H1 (cell line): ENCODE data around the gene CD180. TPM values are rescaled to one million over a fixed set of nuclear protein-coding genes. Genes with fewer than 3 reads are reported as not detected.

ENCODE experiments used
- CTCF ChIA-PET: fragments of 300-600 bp; sonication (Branson Sonifier 250); formaldehyde crosslinking; loops from one replicate; lab custom pipeline; 2021; ENCODE audit not compliant: partially characterized antibody; lab: Charles Lee
- POLR2A ChIA-PET: fragments of 300-600 bp; sonication (Branson Sonifier 250); formaldehyde crosslinking; loops from one replicate; lab custom pipeline; 2021; ENCODE audit warnings: inconsistent platforms; ENCODE audit not compliant: partially characterized antibody; lab: Charles Lee
- DNase-seq, 2 experiments: peaks; one replicate each; pipeline versions ENCODE4 v3.0.0 to v3.0.0-alpha.2; 2010 to 2022; ENCODE audit warnings: low spot score in 2 of 2, low read depth in 1 of 2, mixed read lengths in 1 of 2
- FAIRE-seq: peaks from 2 replicates; lab custom pipeline; 2011; peaks lifted over from hg19 to GRCh38; lab: Jason Lieb, UNC
- H2AFZ ChIP-seq: 2 replicates; pipeline ENCODE4 v1.8.1; 2012; ENCODE audit warnings: low read length, inconsistent platforms
- H2AK5ac ChIP-seq: 2 replicates; pipeline ENCODE4 v1.6.1; 2013; ENCODE audit warnings: low read depth, low read length
- H2BK120ac ChIP-seq: replicated peaks from 2 replicates; pipeline ENCODE3; 2013; ENCODE audit warnings: low read depth, low read length, inconsistent platforms
- H2BK12ac ChIP-seq: 2 replicates; pipeline ENCODE4 v1.6.1; 2013; ENCODE audit warnings: low read depth, low read length
- H2BK15ac ChIP-seq: 2 replicates; pipeline ENCODE4 v1.6.1; 2013; ENCODE audit warnings: low read length
- H2BK20ac ChIP-seq: 2 replicates; pipeline ENCODE4 v1.6.1; 2013; ENCODE audit warnings: low read length
- H2BK5ac ChIP-seq: 2 replicates; pipeline ENCODE4 v1.6.1; 2013; ENCODE audit warnings: low read depth, low read length
- H3K14ac ChIP-seq: 2 replicates; pipeline ENCODE4 v1.6.1; 2013; ENCODE audit warnings: inconsistent platforms; ENCODE audit not compliant: insufficient read length
- H3K18ac ChIP-seq: 2 replicates; pipeline ENCODE4 v1.6.1; 2013; ENCODE audit warnings: low read length; ENCODE audit errors: extremely low read depth
- H3K23ac ChIP-seq: 2 replicates; pipeline ENCODE4 v1.6.1; 2013; ENCODE audit warnings: inconsistent platforms; ENCODE audit not compliant: insufficient read length
- H3K23me2 ChIP-seq: 2 replicates; pipeline ENCODE4 v1.6.1; 2013; ENCODE audit warnings: low read depth, low read length
- H3K27ac ChIP-seq: 2 replicates; pipeline ENCODE4 v1.6.1; 2011; ENCODE audit warnings: low read depth, low read length, inconsistent platforms
- H3K27me3 ChIP-seq, 4 experiments: replicated peaks in 1 of 4; 1 replicate in 1 of 4; 2 replicates in 3 of 4; pipeline versions ENCODE4 v1.6.1 to v1.8.1; 2011 to 2013; ENCODE audit warnings: low read length in 3 of 4, mild to moderate bottlenecking in 3 of 4, inconsistent platforms in 2 of 4, mixed read lengths in 2 of 4, moderate library complexity in 1 of 4; ENCODE audit not compliant: control insufficient read depth in 3 of 4, insufficient read depth in 3 of 4; ENCODE audit errors: extremely low read depth in 1 of 4
- H3K36me3 ChIP-seq, 4 experiments: 2 replicates each; pipeline versions ENCODE4 v1.6.1 to v1.8.1; 2011 to 2013; ENCODE audit warnings: mild to moderate bottlenecking in 4 of 4, low read length in 3 of 4, moderate library complexity in 2 of 4, control low read depth in 1 of 4, inconsistent platforms in 1 of 4; ENCODE audit not compliant: insufficient read depth in 4 of 4, control insufficient read depth in 2 of 4
- H3K4ac ChIP-seq: replicated peaks from 2 replicates; pipeline ENCODE3; 2013; ENCODE audit warnings: low read length, low read depth, mixed read lengths, inconsistent platforms; ENCODE audit not compliant: insufficient read length
- H3K4me1 ChIP-seq, 4 experiments: replicated peaks in 1 of 4; 1 replicate in 1 of 4; 2 replicates in 3 of 4; pipeline versions ENCODE4 v1.6.1 to v1.8.1; 2011 to 2013; ENCODE audit warnings: low read length in 3 of 4, inconsistent platforms in 2 of 4, mixed read lengths in 1 of 4; ENCODE audit not compliant: insufficient read depth in 4 of 4, control insufficient read depth in 3 of 4
- H3K4me2 ChIP-seq, 2 experiments: 2 replicates each; pipeline versions ENCODE4 v1.6.1 to v1.8.1; 2011 to 2013; ENCODE audit warnings: low read depth in 2 of 2, low read length in 2 of 2, control low read depth in 1 of 2, inconsistent platforms in 1 of 2, mild to moderate bottlenecking in 1 of 2; ENCODE audit not compliant: insufficient read depth in 1 of 2
- H3K4me3 ChIP-seq, 4 experiments: fragments of 200-600, 300-600 bp in 1 of 4; sonication (generic), shearing (Covaris generic), sonication (Bioruptor Twin) in 1 of 4; 2 replicates each; pipeline versions ENCODE4 v1.5.1 to v1.8.1; 2011 to 2016; ENCODE audit warnings: low read length in 4 of 4, low read depth in 3 of 4, control low read depth in 2 of 4, inconsistent platforms in 2 of 4, mild to moderate bottlenecking in 2 of 4, mixed read lengths in 1 of 4, moderate library complexity in 1 of 4; ENCODE audit not compliant: insufficient read depth in 2 of 4; ENCODE audit errors: extremely low read depth in 1 of 4
- H3K56ac ChIP-seq: replicated peaks from 2 replicates; pipeline ENCODE3; 2013; ENCODE audit warnings: low read depth, mild to moderate bottlenecking, mixed read lengths, low read length, inconsistent platforms; ENCODE audit not compliant: insufficient read length
- H3K79me1 ChIP-seq: 2 replicates; pipeline ENCODE4 v1.6.1; 2013; ENCODE audit warnings: low read depth, low read length, control low read depth
- H3K79me2 ChIP-seq, 2 experiments: 2 replicates each; pipeline versions ENCODE4 v1.6.1 to v1.8.1; 2012 to 2013; ENCODE audit warnings: low read length in 2 of 2, mild to moderate bottlenecking in 2 of 2, inconsistent platforms in 1 of 2; ENCODE audit not compliant: insufficient read depth in 2 of 2, control insufficient read depth in 1 of 2
- H3K9ac ChIP-seq, 4 experiments: replicated peaks in 1 of 4; 1 replicate in 1 of 4; 2 replicates in 3 of 4; pipeline versions ENCODE4 v1.6.1 to v1.8.1; 2011 to 2013; ENCODE audit warnings: low read depth in 3 of 4, low read length in 3 of 4, control low read depth in 2 of 4, mild to moderate bottlenecking in 2 of 4, moderate library complexity in 2 of 4, inconsistent platforms in 1 of 4; ENCODE audit errors: extremely low read depth in 1 of 4
- H3K9me3 ChIP-seq, 2 experiments: 2 replicates each; pipeline versions ENCODE4 v1.6.1 to v1.8.1; 2012 to 2013; ENCODE audit warnings: mild to moderate bottlenecking in 2 of 2, moderate library complexity in 2 of 2, control low read depth in 1 of 2, inconsistent platforms in 1 of 2, low read depth in 1 of 2, low read length in 1 of 2, mixed read lengths in 1 of 2; ENCODE audit not compliant: insufficient read depth in 2 of 2
- H4K20me1 ChIP-seq, 2 experiments: replicated peaks in 1 of 2; 2 replicates each; pipeline versions ENCODE3 to v1.8.1; 2011 to 2013; ENCODE audit warnings: inconsistent platforms in 2 of 2, low read length in 2 of 2, mild to moderate bottlenecking in 1 of 2; ENCODE audit not compliant: insufficient read depth in 2 of 2, control insufficient read depth in 1 of 2
- H4K5ac ChIP-seq: 2 replicates; pipeline ENCODE4 v1.6.1; 2013; ENCODE audit warnings: low read length, low read depth, mixed read lengths, inconsistent platforms; ENCODE audit not compliant: insufficient read length
- H4K8ac ChIP-seq: 2 replicates; pipeline ENCODE4 v1.8.0; 2013; ENCODE audit warnings: mild to moderate bottlenecking, moderate library complexity, low read length, inconsistent platforms; ENCODE audit not compliant: insufficient read depth; ENCODE audit errors: extremely low read depth
- H4K91ac ChIP-seq: replicated peaks from 2 replicates; pipeline ENCODE3; 2013; ENCODE audit warnings: low read length, mixed read lengths, inconsistent platforms; ENCODE audit not compliant: insufficient read length
- ASH2L ChIP-seq: fragments of 200-600, 300-600 bp; sonication (generic); IDR thresholded peaks from one replicate; pipeline ENCODE4 v1.7.1; 2017; ENCODE audit warnings: low read length
- CEBPB ChIP-seq: IDR thresholded peaks from 2 replicates; pipeline ENCODE4 v1.6.1; 2012; ENCODE audit warnings: low read depth, low read length
- E2F6 ChIP-seq: IDR thresholded peaks from 2 replicates; pipeline ENCODE4 v1.6.1; 2012; ENCODE audit warnings: inconsistent platforms
- JUND ChIP-seq: IDR thresholded peaks from 2 replicates; pipeline ENCODE4 v1.6.1; 2011; ENCODE audit warnings: mild to moderate bottlenecking, improper control_type of control experiment, low read length
- SP2 ChIP-seq: IDR thresholded peaks from 2 replicates; pipeline ENCODE4 v1.6.1; 2012; ENCODE audit warnings: mild to moderate bottlenecking, low read length, inconsistent platforms
- USF2 ChIP-seq: IDR thresholded peaks from 2 replicates; pipeline ENCODE4 v1.6.1; 2011; ENCODE audit warnings: low read length, improper control_type of control experiment
- whole genome bisulfite sequencing, 2 experiments: shearing (Covaris generic) in 1 of 2; methylation state at CpG; one replicate each; pipeline versions ENCODE4 v1.1.6 to v1.1.7; 2013 to 2015; ENCODE audit warnings: low lambda C conversion rate in 2 of 2, mixed read lengths in 2 of 2, inconsistent platforms in 1 of 2, low coverage in 1 of 2, missing lambda C conversion rate in 1 of 2; ENCODE audit not compliant: insufficient replicate concordance in 2 of 2, insufficient coverage in 1 of 2, insufficient read length in 1 of 2; ENCODE audit errors: extremely low coverage in 1 of 2, missing lambda C conversion rate in 1 of 2; 5-methylcytosine and 5-hydroxymethylcytosine counted together
- polyA plus RNA-seq, 7 experiments: library from polyadenylated mRNA; depleted of rRNA in 3 of 7; stranded (reverse) in 5 of 7; unstranded in 2 of 7; fragments of >200 nt in 5 of 7; fragments of 200-250 nt in 2 of 7; gene quantifications; 1 replicate in 5 of 7; 2 replicates in 1 of 7; 4 replicates in 1 of 7; pipeline versions ENCODE4 v1.2.1 to v1.2.3, GENCODE V29; 2011 to 2013; ENCODE audit warnings: missing spikeins in 2 of 7, mixed read lengths in 2 of 7
- total RNA-seq: library from RNA; stranded (reverse); fragmentation: NEBNext Ultra II Directional; extraction: Animal tissue kit (Norgen Biotek cat#: 25700); gene quantifications from 2 replicates; pipeline ENCODE4 v1.2.1, GENCODE V29; 2021

CD180 gene
- total and polyA plus RNA-seq, 2 of the 8 experiments (the other 6 are each of a cell fraction or from before 2014, with no cell fraction given) = not detected

- 90% methylated on average over 5 of the region's 5 CpGs; no CpG with 5 or more reads in 1 of the 2 experiments for WGBS, 2 experiments
- H2BK15ac ChIP-seq = no peak overlapping the region
- ChIA-PET CTCF (interaction anchor here (0.5 to 1.7 kb wide), 3 partner anchors 10 to 1558 kb away, joined by 3 to 4 read pairs (median 4); no protein-coding TSS in a partner anchor), POLR2A (no interaction called here)
- no peak overlapping the region for H4K91ac ChIP-seq
- H3K56ac ChIP-seq = no peak overlapping the region
- H3K27ac ChIP-seq = no peak overlapping the region
- H2BK120ac ChIP-seq = no peak overlapping the region
- no peaks in the 10 kb centered on the region for H3K27me3 ChIP-seq
- H3K4me3 ChIP-seq = no peak overlapping the region
- no peak overlapping the region for H3K14ac ChIP-seq
- no peaks in the 10 kb centered on the region for H3K79me2 ChIP-seq
- H3K4me1 ChIP-seq = no peaks in the 10 kb centered on the region; a peak in 1 of 7 replicates
- no peak overlapping the region for H2BK20ac ChIP-seq
- FAIRE-seq (no peak), DNase-seq (no peak)
- no peak for TF ChIP-seq E2F6
- no peak for TF ChIP-seq CEBPB
- TF ChIP-seq ASH2L = no peak
- no peak for TF ChIP-seq SP2
- no peak for TF ChIP-seq JUND
- no peak for TF ChIP-seq USF2
- H2BK5ac ChIP-seq = no peak overlapping the region
- H2AK5ac ChIP-seq = no peak overlapping the region
- H3K9ac ChIP-seq = no peak overlapping the region
- H3K79me1 ChIP-seq = no peaks in the 10 kb centered on the region
- H3K23ac ChIP-seq = no peak overlapping the region
- no peak overlapping the region for H2BK12ac ChIP-seq
- H3K18ac ChIP-seq = no peak overlapping the region
- H4K5ac ChIP-seq = no peak overlapping the region
- peaks cover 2% of the 10 kb centered on the region; the same call in 1 of the 2 replicates for H3K23me2 ChIP-seq
- H3K9me3 ChIP-seq = no peaks in the 10 kb centered on the region
- no peak overlapping the region for H3K4me2 ChIP-seq
- H3K4ac ChIP-seq = no peak overlapping the region
- H3K36me3 ChIP-seq = no peaks in the 10 kb centered on the region
- no peak overlapping the region for H2AFZ ChIP-seq
- no peak overlapping the region for H4K8ac ChIP-seq
- H4K20me1 ChIP-seq = no peaks in the 10 kb centered on the region
These were observed 25.8 kb upstream of the CD180 start for GRCh38 chr5:67222243-67223025.
